Spinal cord (tissue), 10 donors: ENCODE measurements around the gene ABCD3. TPM values are rescaled to one million over a fixed set of nuclear protein-coding genes. Genes with fewer than 3 reads are reported as not detected.
A peak's percentile ranks its signal among the peaks of the same experiment; 100 is the strongest.

Experiments used
- DNase-seq, 6 donors: peaks; one replicate each; pipeline versions ENCODE4 v3.0.0 to v3.0.0-alpha.2; 2013 to 2015; ENCODE audit warnings: low spot score in 6 of 6, low read depth in 4 of 6
- H3K27ac ChIP-seq: one replicate; pipeline ENCODE4 v1.5.1; 2013; ENCODE audit warnings: low read depth, low read length, control low read depth
- H3K27me3 ChIP-seq: one replicate; pipeline ENCODE4 v1.6.1; 2013; ENCODE audit warnings: low read length; ENCODE audit not compliant: control insufficient read depth, insufficient read depth
- H3K36me3 ChIP-seq: one replicate; pipeline ENCODE4 v1.6.1; 2013; ENCODE audit warnings: low read length; ENCODE audit not compliant: control insufficient read depth, insufficient read depth
- H3K4me1 ChIP-seq: one replicate; pipeline ENCODE4 v1.6.1; 2013; ENCODE audit warnings: low read length; ENCODE audit not compliant: control insufficient read depth, insufficient read depth
- H3K4me3 ChIP-seq: one replicate; pipeline ENCODE4 v1.5.1; 2013; ENCODE audit warnings: low read depth, low read length, control low read depth
- H3K9me3 ChIP-seq: one replicate; pipeline ENCODE4 v1.6.1; 2013; ENCODE audit warnings: low read length; ENCODE audit not compliant: control insufficient read depth, insufficient read depth
- WGBS: methylation state at CpG from one replicate; pipeline ENCODE4 v1.1.5; 2013; ENCODE audit warnings: missing lambda C conversion rate; ENCODE audit not compliant: insufficient coverage; 5-methylcytosine and 5-hydroxymethylcytosine counted together
- polyA plus RNA-seq, 2 donors: library from polyadenylated mRNA; unstranded; fragments of 120-200 nt; gene quantifications; one replicate each; pipeline ENCODE4 v1.2.1, GENCODE V29; 2013; ENCODE audit not compliant: insufficient read length in 2 of 2
- total RNA-seq, 2 donors: library from RNA; depleted of rRNA in 1 of 2; stranded (reverse); fragments of 120-200 nt in 1 of 2; fragments of >200 nt in 1 of 2; gene quantifications; one replicate each; pipeline versions ENCODE4 v1.2.3 to v1.2.4, GENCODE V29; 2013 to 2014
- donor health status: healthy.

Gene ABCD3
- total and polyA plus RNA-seq, 4 donors, result 52.9 to 95.5 (median 61.0) TPM

DNA sequence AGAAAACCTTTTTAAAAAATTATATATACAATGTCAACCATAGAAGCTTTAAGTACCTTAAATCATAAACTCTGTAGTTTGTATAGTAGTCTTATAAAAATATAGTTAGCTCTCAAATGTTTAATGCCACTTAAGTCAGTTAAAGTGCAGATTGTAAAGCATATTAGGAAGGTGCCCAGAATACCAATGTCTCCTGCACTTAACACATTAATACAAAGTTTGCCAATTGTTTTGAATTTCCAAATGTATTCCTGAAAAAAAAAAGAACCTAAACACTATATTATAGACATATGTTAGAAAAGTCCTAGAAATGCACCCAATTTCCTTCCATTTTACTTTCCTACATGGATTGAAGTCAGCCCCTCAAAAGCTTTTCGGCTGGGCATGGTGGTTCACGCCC is 111.2 kb downstream of the ABCD3 start:
- DNase-seq, result no peak
- H3K4me3 ChIP-seq, result no peak overlapping the region
- WGBS, result no CpG with 5 or more reads among the region's 2 CpGs
- peaks cover 3% of the 10 kb centered on the region for H3K36me3 ChIP-seq
- no peaks in the 10 kb centered on the region for H3K9me3 ChIP-seq
- H3K27ac ChIP-seq, result no peak overlapping the region
- H3K4me1 ChIP-seq, result peaks cover 3% of the 10 kb centered on the region
- H3K27me3 ChIP-seq, result no peaks in the 10 kb centered on the region

- Histone ChIP-seq H3K27me3 (no peaks in the 10 kb centered on the region), H3K4me3 (no peak overlapping the region), H3K9me3 (no peaks in the 10 kb centered on the region), H3K4me1 (peaks cover 3% of the 10 kb centered on the region), H3K36me3 (peaks cover 3% of the 10 kb centered on the region), H3K27ac (no peak overlapping the region)
- WGBS, result 100% methylated on average over 1 of the region's 4 CpGs
- no peak for DNase-seq
These were observed 112.2 kb downstream of the ABCD3 start for GRCh38 chr1:94530373-94530878.

DNA sequence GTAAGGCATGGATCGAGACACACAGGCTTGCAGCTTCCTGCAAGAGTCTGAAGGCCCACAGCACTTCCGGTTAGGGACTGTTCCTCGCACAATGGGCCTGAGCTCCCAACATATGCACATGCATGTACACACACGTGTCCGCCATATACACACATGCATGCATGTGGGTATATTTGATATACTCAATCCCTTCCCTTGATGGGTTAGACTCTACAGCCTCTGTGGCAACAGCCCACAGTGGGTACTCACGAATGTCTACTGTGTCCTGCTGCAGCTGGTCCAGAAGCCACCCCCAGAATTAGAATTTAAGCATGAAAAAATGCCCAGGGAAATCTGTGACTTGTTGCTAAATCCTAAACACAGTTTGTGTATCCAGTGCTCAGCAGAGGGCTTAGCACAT is 113.5 kb downstream of the ABCD3 start:
- Histone ChIP-seq H3K27ac (no peak overlapping the region), H3K9me3 (no peaks in the 10 kb centered on the region), H3K4me1 (peaks cover 3% of the 10 kb centered on the region), H3K4me3 (no peak overlapping the region), H3K27me3 (no peaks in the 10 kb centered on the region), H3K36me3 (peaks cover 3% of the 10 kb centered on the region)
- WGBS, result 91% methylated on average over 4 of the region's 6 CpGs
- no peak for DNase-seq

GRCh38 chr1:94532077-94532476 is 113.9 kb downstream of the ABCD3 start:
- H3K4me1 ChIP-seq, result peaks cover 3% of the 10 kb centered on the region
- no peaks in the 10 kb centered on the region for H3K9me3 ChIP-seq
- no peak overlapping the region for H3K27ac ChIP-seq
- no peak for DNase-seq
- H3K36me3 ChIP-seq, result peaks cover 3% of the 10 kb centered on the region
- no CpG with 5 or more reads among the region's 3 CpGs for WGBS
- H3K27me3 ChIP-seq, result no peaks in the 10 kb centered on the region
- H3K4me3 ChIP-seq, result no peak overlapping the region

DNA sequence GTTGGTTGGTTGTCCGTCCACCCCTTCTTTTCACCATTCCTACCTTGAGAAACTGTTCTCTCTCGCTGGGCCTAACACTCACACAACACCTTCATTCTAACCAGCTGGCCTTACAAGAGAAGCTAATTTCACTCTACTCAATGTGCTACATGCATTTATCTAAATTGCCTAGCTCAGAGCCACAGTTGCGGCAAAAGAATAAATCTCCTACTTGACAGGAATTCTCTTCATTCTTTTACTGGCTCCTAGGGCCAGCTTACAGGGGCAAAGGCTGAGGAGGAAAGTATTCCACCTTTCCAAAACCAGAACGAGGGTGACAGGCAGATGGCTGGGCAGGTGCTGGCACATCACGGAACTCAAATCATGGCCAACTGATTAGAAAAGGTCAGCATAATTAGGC is 116.9 kb downstream of the ABCD3 start:
- no peak overlapping the region for H3K27ac ChIP-seq

DNA sequence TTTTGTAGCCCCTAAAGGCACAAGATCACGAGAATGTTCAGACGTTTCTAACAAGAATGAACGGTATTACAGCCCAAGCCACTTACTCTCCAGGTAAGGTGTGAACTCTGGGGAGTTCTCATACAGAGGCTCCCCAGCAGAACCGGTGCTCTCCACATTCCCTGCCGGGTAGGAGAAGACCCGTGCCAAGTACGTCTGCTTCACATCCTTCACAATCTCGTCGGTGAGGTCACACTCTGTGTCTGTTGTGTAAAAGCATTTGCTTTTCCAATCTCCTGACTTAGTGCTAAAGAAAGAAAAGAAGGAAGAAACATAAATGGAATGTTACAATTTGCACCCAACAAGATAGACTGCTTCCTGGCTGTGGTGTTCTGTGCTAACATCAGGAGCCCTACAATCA is 117.7 kb downstream of the ABCD3 start:
- H3K27me3 ChIP-seq, result peaks cover 4% of the 10 kb centered on the region

More for the DNA sequence above, 116.9 kb downstream of the ABCD3 start:
- Histone ChIP-seq H3K36me3 (peaks cover 3% of the 10 kb centered on the region), H3K4me1 (peaks cover 11% of the 10 kb centered on the region), H3K27me3 (no peaks in the 10 kb centered on the region), H3K4me3 (no peak overlapping the region), H3K9me3 (no peaks in the 10 kb centered on the region)
- DNase-seq, result no peak
- WGBS, result 48% methylated on average over 2 of the region's 5 CpGs

DNA sequence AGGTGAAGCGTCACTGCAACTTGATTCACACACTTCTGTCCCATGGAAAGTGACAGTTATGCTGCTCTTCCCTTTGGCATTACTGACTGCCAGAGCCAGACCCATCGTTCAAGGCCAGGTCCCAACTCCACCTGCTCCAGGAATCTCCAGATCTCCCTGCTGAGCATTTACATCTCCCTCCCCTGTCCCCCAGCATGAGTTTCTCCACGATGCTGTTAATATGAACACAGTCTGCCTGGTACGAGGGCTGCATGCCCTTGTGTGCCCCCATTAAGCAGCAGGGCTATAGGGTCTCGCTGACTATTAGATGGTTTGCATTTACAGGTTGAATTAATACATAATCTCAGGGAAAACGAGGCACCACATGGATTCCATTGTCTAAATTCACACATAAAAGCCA is 119.1 kb downstream of the ABCD3 start:
- Histone ChIP-seq H3K27ac (peak overlapping the region; percentile 61), H3K4me1 (peaks cover 24% of the 10 kb centered on the region), H3K36me3 (peaks cover 3% of the 10 kb centered on the region), H3K9me3 (no peaks in the 10 kb centered on the region), H3K27me3 (peaks cover 15% of the 10 kb centered on the region), H3K4me3 (peak overlapping the region; percentile 88)
- no peak for DNase-seq
- 38% methylated on average over 2 of the region's 6 CpGs for WGBS

More for the DNA sequence above, 117.7 kb downstream of the ABCD3 start:
- Histone ChIP-seq H3K4me3 (no peak overlapping the region), H3K36me3 (peaks cover 3% of the 10 kb centered on the region), H3K27ac (no peak overlapping the region), H3K4me1 (peaks cover 12% of the 10 kb centered on the region), H3K9me3 (no peaks in the 10 kb centered on the region)
- no peak for DNase-seq
- WGBS, result no CpG with 5 or more reads among the region's 9 CpGs

DNA sequence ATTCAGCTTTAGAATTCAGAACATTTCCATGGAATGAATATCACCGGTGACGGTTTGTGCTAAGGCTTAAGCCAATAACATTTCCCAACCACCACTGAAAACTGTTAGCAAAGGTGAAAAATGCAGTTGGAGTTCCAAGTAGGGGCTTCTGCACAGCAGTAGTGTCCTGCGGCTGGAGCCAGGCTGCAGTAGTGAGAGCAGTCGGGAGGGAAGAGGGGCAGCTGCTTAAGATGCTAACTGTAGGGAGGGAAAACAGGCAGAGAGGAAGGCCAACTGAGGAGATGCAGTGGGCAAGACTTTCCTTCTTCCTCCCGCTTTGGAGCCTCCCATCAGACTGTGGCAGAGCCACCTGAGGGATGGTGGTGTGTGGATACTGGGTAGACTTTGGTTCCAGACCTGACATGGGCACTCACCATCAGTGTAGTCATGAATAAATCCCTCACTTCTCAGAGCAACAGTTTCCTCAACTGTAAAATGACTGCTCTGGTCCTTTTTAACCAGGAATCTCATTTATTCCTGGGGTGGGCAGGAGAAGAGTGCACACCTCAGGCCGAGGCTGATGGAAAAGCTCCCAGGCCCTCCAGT is 120.1 kb downstream of the ABCD3 start:
- DNase-seq, result peak in 2 of 6 donors; percentile 57 to 59
- H3K4me3 ChIP-seq, result peak overlapping the region; percentile 88
- 50% methylated on average over 3 of the region's 6 CpGs for WGBS

GRCh38 chr1:94539496-94539895 is 121.3 kb downstream of the ABCD3 start:
- H3K36me3 ChIP-seq, result no peaks in the 10 kb centered on the region
- H3K4me1 ChIP-seq, result peaks cover 24% of the 10 kb centered on the region
- 61% methylated on average over 2 of the region's 3 CpGs for WGBS
- peaks cover 19% of the 10 kb centered on the region for H3K27me3 ChIP-seq
- no peak for DNase-seq
- no peaks in the 10 kb centered on the region for H3K9me3 ChIP-seq
- peak overlapping the region; percentile 88 for H3K4me3 ChIP-seq
- H3K27ac ChIP-seq, result peak overlapping the region; percentile 83

More for the DNA sequence above, 120.1 kb downstream of the ABCD3 start:
- H3K27ac ChIP-seq, result peak overlapping the region; percentile 83
- H3K27me3 ChIP-seq, result peaks cover 19% of the 10 kb centered on the region
- no peaks in the 10 kb centered on the region for H3K9me3 ChIP-seq
- H3K36me3 ChIP-seq, result no peaks in the 10 kb centered on the region
- peaks cover 24% of the 10 kb centered on the region for H3K4me1 ChIP-seq
